Stimulated activated CD4-positive, alpha-beta T cell treated with anti-CD3 and anti-CD28 coated beads, Interleukin-1b, Interleukin-23, amount 100 ng/mL, for 48 hours (primary cell): ENCODE results near the gene CFAP97D1.

ENCODE experiments used
- DNase-seq: peaks from one replicate; pipeline ENCODE4 v3.0.0-alpha.2; 2020

Gene CFAP97D1

GRCh38 chr17:43800736-43801135, 20.5 kb downstream of the CFAP97D1 start:
- DNase-seq: no peak

GRCh38 chr17:43801844-43802243, 21.6 kb downstream of the CFAP97D1 start:
- DNase-seq: no peak

- no peak for DNase-seq
Measured at GRCh38 chr17:43803758-43804157, 23.5 kb downstream of the CFAP97D1 start.

- no peak for DNase-seq
Measured at GRCh38 chr17:43805117-43805516, 24.9 kb downstream of the CFAP97D1 start.

- DNase-seq: no peak
Measured at GRCh38 chr17:43808076-43808475, 27.8 kb downstream of the CFAP97D1 start.

GRCh38 chr17:43809121-43809520, 28.9 kb downstream of the CFAP97D1 start:
- no peak for DNase-seq

- no peak for DNase-seq
Measured at GRCh38 chr17:43810226-43810715, 30.0 kb downstream of the CFAP97D1 start.

GRCh38 chr17:43810823-43811222, 30.6 kb downstream of the CFAP97D1 start:
- no peak for DNase-seq

GRCh38 chr17:43812396-43813265, 32.4 kb downstream of the CFAP97D1 start:
- no peak for DNase-seq

GRCh38 chr17:43813386-43813785, 33.2 kb downstream of the CFAP97D1 start:
- DNase-seq: no peak

GRCh38 chr17:43814026-43814425, 33.8 kb downstream of the CFAP97D1 start:
- DNase-seq: no peak

- no peak for DNase-seq
Measured at GRCh38 chr17:43814714-43815113, 34.5 kb downstream of the CFAP97D1 start.

- DNase-seq: no peak
Measured at GRCh38 chr17:43816336-43817320, 36.4 kb downstream of the CFAP97D1 start.

- DNase-seq: no peak
Measured at GRCh38 chr17:43817826-43818225, 37.6 kb downstream of the CFAP97D1 start.

GRCh38 chr17:43818966-43819365, 38.7 kb downstream of the CFAP97D1 start:
- no peak for DNase-seq

GRCh38 chr17:43820759-43821158, 40.5 kb downstream of the CFAP97D1 start:
- DNase-seq: no peak

- no peak for DNase-seq
Measured at GRCh38 chr17:43822570-43823190, 42.4 kb downstream of the CFAP97D1 start.

GRCh38 chr17:43823350-43824084, 43.3 kb downstream of the CFAP97D1 start:
- DNase-seq: no peak

GRCh38 chr17:43825567-43825966, 45.3 kb downstream of the CFAP97D1 start:
- DNase-seq: no peak

- DNase-seq: no peak
Measured at GRCh38 chr17:43826206-43826605, 46.0 kb downstream of the CFAP97D1 start.

GRCh38 chr17:43827596-43827995, 47.4 kb downstream of the CFAP97D1 start:
- DNase-seq: no peak

- no peak for DNase-seq
Measured at GRCh38 chr17:43829738-43830137, 49.5 kb downstream of the CFAP97D1 start.
